NOMO-1 treated with DMSO at 0.1 percent for 48 hours (cell line): Measurements from ENCODE around the gene PDZD2.
"Not testable (repeated sequence)": the region's sequence is repeated elsewhere in the genome, so short reads cannot be mapped to it uniquely, and the experiment has no call there.

ENCODE experiments used
- DNase-seq: peaks from one replicate; lab custom pipeline; 2025; ENCODE audit not compliant: unreplicated experiment; lab: John Stamatoyannopoulos, UW

PDZD2 gene

GRCh38 chr5:31963358-31964006, 324.6 kb downstream of the PDZD2 start:
- DNase-seq: no peak

- DNase-seq: no peak
Measured at GRCh38 chr5:31964007-31964360, 325.1 kb downstream of the PDZD2 start.

GRCh38 chr5:31965227-31965626, 326.3 kb downstream of the PDZD2 start:
- DNase-seq: no peak

GRCh38 chr5:31966936-31967335, 328.0 kb downstream of the PDZD2 start:
- DNase-seq: no peak

GRCh38 chr5:31967461-31967860, 328.5 kb downstream of the PDZD2 start:
- no peak for DNase-seq

- DNase-seq: no peak
Measured at GRCh38 chr5:31972558-31972957, 333.6 kb downstream of the PDZD2 start.

GRCh38 chr5:31975189-31975612, 336.3 kb downstream of the PDZD2 start:
- DNase-seq: not testable (repeated sequence)

GRCh38 chr5:31976169-31976568, 337.2 kb downstream of the PDZD2 start:
- DNase-seq: no peak

- DNase-seq: no peak
Measured at GRCh38 chr5:31981361-31981945, 342.5 kb downstream of the PDZD2 start.

GRCh38 chr5:31982027-31982426, 343.1 kb downstream of the PDZD2 start:
- no peak for DNase-seq

- DNase-seq: no peak
Measured at GRCh38 chr5:31982621-31983020, 343.7 kb downstream of the PDZD2 start.

- DNase-seq: no peak
Measured at GRCh38 chr5:31983851-31984250, 344.9 kb downstream of the PDZD2 start.

GRCh38 chr5:31984691-31985090, 345.8 kb downstream of the PDZD2 start:
- no peak for DNase-seq

- no peak for DNase-seq
Measured at GRCh38 chr5:31986101-31986500, 347.2 kb downstream of the PDZD2 start.

- no peak for DNase-seq
Measured at GRCh38 chr5:31987985-31988710, 349.2 kb downstream of the PDZD2 start.

GRCh38 chr5:31990081-31990650, 351.2 kb downstream of the PDZD2 start:
- no peak for DNase-seq

- no peak for DNase-seq
Measured at GRCh38 chr5:31990701-31991110, 351.8 kb downstream of the PDZD2 start.

GRCh38 chr5:31992377-31992776, 353.4 kb downstream of the PDZD2 start:
- DNase-seq: no peak

GRCh38 chr5:31993165-31993961, 354.4 kb downstream of the PDZD2 start:
- DNase-seq: no peak

GRCh38 chr5:31995006-31995405, 356.1 kb downstream of the PDZD2 start:
- DNase-seq: no peak

GRCh38 chr5:31995714-31996113, 356.8 kb downstream of the PDZD2 start:
- no peak for DNase-seq
